SK-MEL-5 (cell line): Measurements from ENCODE around the gene TSPAN14. TPM values are rescaled to one million over a fixed set of nuclear protein-coding genes. Genes with fewer than 3 reads are reported as not detected.

Experiments used
- DNase-seq: peaks from one replicate; pipeline ENCODE4 v3.0.0-alpha.2; 2016; ENCODE audit warnings: low read depth, low spot score
- in situ Hi-C: cut with HindIII; loops from 2 replicates; pipeline ENCODE4 v1.10.0; 2016; ENCODE audit warnings: low sequenced_read_pairs, high pct_unique_total_duplicates, low pct_unique_long_range_greater_than_20kb
- polyA plus RNA-seq, 2 experiments: library from polyadenylated mRNA; depleted of rRNA; stranded (reverse); fragments of >200 nt; gene quantifications; 2 replicates each; pipeline ENCODE4 v1.2.3, GENCODE V29; 2015
- total RNA-seq: library from RNA; depleted of rRNA; stranded (reverse); fragments of >200 nt; shearing (Covaris generic); gene quantifications from 2 replicates; pipeline ENCODE4 v1.2.3, GENCODE V29; 2014; rRNA removed

TSPAN14 gene, protein sequence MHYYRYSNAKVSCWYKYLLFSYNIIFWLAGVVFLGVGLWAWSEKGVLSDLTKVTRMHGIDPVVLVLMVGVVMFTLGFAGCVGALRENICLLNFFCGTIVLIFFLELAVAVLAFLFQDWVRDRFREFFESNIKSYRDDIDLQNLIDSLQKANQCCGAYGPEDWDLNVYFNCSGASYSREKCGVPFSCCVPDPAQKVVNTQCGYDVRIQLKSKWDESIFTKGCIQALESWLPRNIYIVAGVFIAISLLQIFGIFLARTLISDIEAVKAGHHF
- 43.7 and 52.1 TPM in 2 replicates for total RNA-seq
- 117 and 167 TPM in 2 replicates for polyA plus RNA-seq (2015; cell fraction: cytosol; rRNA removed)
- 80.0 and 94.5 TPM in 2 replicates for polyA plus RNA-seq (2015; cell fraction: nucleus; rRNA removed)

GRCh38 chr10:80453842-80454512 lies at the start of gene TSPAN14:
Gene TSPAN14, plus strand, starts transcription at chr10:80454310. Its CDS starts 34,924 bp downstream, at chr10:80489234.
- peak; percentile 71 for DNase-seq
- in situ Hi-C loops: no loop called here

GRCh38 chr10:80405035-80405434 lies 49.1 kb upstream of the TSPAN14 start:
- no peak for DNase-seq
- in situ Hi-C loops: no loop called here

GRCh38 chr10:80405626-80406025 lies 48.5 kb upstream of the TSPAN14 start:
- no peak for DNase-seq
- in situ Hi-C loops: no loop called here

DNA sequence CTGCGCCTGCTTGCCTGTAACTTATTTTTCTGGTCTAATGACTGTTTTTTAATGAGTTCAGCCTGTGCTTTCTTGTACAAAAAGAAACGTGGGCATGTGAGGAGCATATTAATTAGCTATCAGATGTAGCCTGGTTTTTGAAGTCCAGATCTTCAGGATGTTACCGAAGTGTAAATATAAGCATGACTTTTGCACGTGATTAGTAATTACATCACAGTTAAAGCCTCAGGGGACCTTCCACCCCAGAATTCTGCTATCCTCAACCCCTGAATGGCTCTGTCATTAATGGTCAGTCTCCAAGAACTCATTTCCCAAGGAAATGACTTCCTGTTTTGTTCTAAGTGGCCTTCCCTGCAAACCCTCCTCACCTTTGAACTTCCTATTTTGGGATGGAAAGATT lies 47.9 kb upstream of the TSPAN14 start:
- in situ Hi-C loops: no loop called here

DNA sequence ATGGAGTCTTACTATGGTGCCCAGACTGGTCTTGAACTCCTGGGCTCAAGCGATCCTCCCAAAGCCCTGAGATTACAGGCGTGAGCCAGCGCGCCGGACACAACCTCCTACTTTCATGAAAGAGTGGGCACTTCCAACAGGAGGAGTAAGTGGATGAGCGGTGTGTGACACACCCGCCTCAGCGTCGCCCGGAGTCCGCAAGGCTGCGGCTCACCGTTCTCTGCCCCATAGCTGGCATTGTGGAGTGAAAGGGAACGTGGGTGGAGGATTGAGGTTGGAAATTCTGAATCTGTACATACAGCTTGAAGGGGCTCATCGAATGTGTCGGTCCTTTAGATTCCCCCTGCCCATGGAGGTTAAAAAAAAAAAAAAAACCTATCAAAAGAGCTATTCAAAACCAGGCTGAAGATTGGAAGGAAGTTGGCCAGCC lies 46.3 kb upstream of the TSPAN14 start:
- in situ Hi-C loops: no loop called here
- no peak for DNase-seq

More for the DNA sequence above, 47.9 kb upstream of the TSPAN14 start:
- DNase-seq: no peak

DNA sequence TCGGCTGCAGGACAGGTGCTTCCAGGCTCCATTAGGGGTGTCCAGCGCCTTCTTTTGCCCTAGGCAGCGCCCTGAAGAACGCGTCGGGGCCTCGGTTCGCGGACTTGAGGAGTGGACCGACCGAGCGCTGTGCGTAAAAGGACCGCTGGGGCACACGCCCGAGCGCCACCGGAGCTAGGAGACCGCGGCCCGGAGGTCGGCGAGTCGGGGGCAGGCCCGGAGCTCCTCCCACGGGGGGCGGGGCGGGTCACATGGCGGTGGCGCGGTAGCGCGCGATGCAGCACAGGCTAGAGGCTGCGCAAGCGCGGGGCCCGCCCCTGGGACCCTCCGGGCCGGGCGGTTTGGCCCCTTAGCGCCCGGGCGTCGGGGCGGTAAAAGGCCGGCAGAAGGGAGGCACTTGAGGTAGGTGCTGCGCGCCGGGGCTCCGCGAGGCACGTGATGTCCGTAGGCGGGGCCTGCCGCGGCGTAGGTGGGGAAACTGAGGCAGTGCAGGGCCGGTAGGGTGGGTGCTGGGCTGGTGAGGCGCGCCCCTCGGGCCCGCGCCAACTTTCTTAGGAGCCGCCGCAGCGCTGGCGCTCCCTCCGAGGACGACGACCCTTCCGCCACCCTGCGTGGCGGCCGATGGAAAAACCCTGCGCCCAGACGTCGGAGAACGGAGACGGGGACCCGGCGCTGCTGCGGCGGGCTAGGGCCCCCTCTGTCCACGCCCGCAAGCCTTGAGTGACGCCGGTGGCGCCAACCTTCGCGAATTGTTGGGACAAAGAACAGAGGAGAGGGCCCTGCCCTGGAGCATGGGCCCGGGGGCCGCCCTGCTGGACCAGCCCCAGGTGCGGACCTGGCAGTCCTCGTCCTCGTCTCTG lies 45.6 kb upstream of the TSPAN14 start, which contains the start of gene PRXL2A:
Gene PRXL2A, plus strand, starts transcription at position 310 of the 860 bp plus-strand sequence. CDS start 11,917 bp downstream, outside the sequence.
- in situ Hi-C loops: no loop called here
- DNase-seq: peak; percentile 66

- no peak for DNase-seq
- in situ Hi-C loops: no loop called here
Observed at GRCh38 chr10:80409121-80409520, 45.0 kb upstream of the TSPAN14 start.

DNA sequence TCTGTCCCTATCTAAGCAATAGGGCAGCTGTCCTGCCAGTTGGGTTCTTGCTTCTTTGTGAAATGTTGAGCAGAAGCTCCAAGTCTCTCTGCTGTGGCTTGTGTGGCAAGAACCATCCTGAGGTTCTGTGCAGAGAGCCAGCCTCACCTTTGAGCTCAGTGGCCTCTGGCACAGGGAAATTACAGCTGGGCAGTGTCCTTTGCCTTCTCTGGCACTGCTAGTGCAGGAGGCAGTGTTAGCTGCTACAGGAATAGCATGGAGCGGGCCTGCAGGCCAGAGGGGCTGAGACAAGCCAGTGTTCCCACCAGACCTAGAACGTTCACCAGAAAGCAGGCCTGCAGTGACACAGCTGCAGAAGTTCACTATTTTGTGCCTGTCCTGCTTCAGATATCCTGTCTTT lies 44.0 kb upstream of the TSPAN14 start:
- in situ Hi-C loops: no loop called here
- no peak for DNase-seq

DNA sequence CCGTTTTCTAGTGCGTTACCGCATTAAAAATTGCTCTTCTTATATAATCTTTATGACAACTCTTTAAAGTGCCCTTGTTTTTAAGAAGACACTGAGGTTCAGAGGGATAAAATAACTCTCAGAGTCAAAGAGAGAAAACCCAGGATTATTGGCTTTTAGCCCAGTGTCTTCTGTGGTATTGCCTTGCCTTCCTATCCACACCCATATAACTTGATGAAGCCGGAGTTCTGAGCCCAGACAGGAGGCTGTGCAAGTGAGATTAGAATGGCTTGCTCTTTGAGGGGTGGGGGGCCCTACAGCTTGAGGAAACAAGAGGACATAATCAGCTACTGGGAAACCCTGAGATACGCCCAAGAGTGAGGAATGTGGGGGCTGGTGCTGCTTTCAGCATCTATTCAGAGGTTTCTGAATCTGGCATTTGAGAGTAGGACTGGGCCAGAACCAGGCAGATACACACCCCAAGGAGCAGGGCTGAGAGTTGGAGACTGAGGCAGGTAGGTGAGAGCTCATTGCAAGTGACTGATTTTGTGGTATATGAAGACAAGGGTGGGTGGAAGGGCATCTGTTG lies 43.4 kb upstream of the TSPAN14 start:
- in situ Hi-C loops: no loop called here
- no peak for DNase-seq

DNA sequence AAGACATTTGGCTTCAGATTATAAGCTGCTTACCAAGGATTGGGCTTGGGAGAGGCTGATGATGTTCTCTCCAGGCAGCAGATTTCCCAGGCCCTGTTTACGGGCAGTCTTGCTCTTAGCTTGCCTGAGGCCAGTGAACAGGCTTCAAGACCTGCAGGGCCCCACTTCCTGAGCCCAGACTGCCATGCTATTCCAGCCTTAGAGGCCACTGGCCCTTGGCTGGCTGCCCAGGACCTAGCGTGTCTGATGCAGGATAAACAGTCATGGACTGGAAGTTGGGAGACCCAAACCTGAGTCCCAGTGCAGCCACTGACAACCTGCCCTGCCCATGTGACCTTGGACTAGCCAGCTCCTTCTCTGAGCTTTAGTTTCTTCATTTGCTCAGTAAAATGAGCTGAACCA lies 42.8 kb upstream of the TSPAN14 start:
- in situ Hi-C loops: no loop called here

DNA sequence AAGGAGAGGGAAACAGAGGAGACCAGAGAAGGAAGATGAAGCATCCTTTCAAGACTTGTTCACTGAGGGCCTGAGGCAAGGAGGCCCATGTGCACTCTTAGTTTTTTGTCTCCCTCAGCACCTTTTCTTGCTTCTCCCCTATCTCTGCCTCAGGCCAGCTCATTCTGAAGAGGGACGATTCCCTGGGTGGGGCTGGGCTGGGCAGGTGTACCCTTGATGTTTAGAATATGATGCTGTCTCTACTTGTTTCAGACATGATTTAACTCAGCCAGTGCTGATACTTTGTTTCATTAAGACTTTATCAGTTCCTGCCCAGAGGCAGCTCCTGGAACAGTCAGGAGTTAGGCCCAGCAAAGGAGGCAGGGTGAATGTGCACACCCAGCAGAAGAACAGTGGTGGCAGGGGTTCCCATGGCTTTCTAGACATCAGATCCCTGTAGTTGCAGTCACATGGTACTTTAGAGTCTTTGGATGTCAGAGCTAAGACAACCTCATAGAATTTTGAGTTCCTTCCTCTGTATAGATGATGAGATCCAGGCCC lies 42.4 kb upstream of the TSPAN14 start:
- in situ Hi-C loops: no loop called here
- DNase-seq: no peak

More for the DNA sequence above, 42.8 kb upstream of the TSPAN14 start:
- DNase-seq: no peak

DNA sequence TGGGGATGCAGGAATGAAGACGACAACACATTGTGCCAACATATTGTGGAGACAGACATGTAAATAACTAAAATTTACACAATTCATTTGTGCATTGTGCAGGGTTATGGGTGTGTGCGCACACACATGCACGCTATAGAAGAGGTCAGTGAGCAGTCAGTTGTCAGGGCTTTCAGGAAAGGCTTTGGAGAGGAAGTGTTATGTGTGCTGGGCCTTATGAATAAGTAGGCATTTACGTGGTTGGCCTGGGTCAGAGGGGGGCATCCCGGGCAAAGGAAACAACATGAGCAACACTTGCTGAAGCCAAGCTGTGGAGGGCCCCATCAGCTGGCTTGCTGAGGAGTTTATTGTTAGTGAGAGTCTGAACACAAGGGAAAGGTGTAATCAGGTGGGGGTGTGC lies 41.6 kb upstream of the TSPAN14 start:
- no peak for DNase-seq
- in situ Hi-C loops: no loop called here

DNA sequence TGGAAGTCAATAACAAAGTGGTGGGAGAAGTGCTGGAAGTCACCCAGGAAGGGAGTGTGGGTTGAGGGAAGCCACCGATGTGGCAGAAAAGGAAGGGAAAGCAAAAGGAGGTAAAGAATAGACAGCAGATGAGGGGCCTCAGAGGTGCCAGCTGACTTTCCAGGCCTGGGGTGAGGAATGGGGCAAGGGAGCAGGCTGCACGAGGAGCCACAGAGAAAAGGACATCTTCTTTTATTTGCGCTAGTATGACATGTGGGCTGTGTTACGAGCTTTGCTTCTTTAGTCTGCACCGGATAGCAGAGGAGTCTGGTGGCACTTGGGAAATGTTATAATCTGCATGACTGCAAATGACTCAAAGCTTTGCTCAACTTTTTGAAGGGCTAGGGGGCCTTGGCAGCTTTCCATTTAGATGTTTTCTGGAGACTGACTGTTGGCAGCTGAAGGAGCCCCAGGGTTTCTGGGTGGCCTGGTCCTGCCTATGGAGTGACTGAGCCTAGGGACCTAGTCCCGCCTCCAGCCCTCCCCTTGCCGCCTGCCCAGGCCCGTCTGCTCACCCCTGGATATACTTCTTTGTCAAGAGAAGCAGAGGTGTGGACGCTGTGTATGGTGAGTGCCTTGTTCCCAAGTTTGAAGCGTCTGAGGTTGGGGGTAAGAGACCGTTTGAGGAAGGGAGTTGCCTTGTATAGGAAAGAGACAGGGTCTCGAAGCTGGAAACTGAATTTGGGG lies 40.7 kb upstream of the TSPAN14 start:
- in situ Hi-C loops: no loop called here
- no peak for DNase-seq

GRCh38 chr10:80414142-80414895 lies 39.8 kb upstream of the TSPAN14 start:
- in situ Hi-C loops: no loop called here
- DNase-seq: no peak

GRCh38 chr10:80415734-80416478 lies 38.2 kb upstream of the TSPAN14 start:
- in situ Hi-C loops: no loop called here
- DNase-seq: no peak
